EH (cell line): ENCODE data around the gene IFIT1.
"Not testable (repeated sequence)": the region's sequence is repeated elsewhere in the genome, so short reads cannot be mapped to it uniquely, and the experiment has no call there.

Source experiments
- DNase-seq: peaks from one replicate; pipeline ENCODE4 v3.0.0-alpha.2; 2015; ENCODE audit warnings: low read depth

Gene IFIT1

DNA sequence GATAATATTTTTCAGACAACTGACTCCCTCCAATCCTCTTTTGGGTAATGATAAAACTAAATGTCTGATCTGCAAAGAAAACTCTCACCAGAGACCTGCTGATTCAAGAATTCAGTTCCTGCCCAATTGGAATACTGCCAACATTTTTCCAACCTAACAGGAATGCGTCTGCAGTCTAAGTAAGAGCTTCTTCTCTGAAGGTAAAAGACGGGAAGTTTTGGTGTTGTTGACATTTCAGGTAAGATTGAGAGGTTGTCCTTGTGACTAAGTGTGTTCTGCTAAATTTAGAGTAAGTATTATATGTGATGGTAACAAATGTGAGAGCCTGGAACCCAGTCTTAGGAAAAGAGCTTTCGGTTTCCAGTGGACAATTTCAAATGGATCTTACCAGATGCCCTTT is 39.6 kb downstream of the IFIT1 start:
- DNase-seq, result peak; percentile 57

GRCh38 chr10:89438525-89438924 is 46.1 kb downstream of the IFIT1 start:
- no peak for DNase-seq

- no peak for DNase-seq
Measured at GRCh38 chr10:89440226-89441009, 48.0 kb downstream of the IFIT1 start.

DNA sequence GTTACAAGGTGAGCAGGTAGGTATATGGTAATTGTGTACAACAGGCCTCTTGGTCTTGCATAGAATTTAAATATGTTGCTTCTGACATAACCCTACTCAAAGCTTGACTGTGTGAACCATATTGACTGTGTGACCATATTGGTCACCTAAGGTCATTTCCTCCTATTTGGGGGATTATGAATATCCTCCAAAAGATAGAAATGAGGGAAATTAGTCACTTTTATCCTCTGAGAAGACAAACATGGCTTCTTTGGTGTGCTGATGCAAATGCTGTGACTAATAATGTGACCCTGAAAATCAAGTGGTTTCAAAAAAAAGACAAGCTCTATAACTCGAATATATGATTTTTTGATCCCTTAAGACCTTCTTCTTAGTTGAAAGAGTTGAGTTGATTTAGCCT is 49.9 kb downstream of the IFIT1 start:
- DNase-seq, result no peak

GRCh38 chr10:89444819-89445218 is 52.4 kb downstream of the IFIT1 start:
- not testable (repeated sequence) for DNase-seq

DNA sequence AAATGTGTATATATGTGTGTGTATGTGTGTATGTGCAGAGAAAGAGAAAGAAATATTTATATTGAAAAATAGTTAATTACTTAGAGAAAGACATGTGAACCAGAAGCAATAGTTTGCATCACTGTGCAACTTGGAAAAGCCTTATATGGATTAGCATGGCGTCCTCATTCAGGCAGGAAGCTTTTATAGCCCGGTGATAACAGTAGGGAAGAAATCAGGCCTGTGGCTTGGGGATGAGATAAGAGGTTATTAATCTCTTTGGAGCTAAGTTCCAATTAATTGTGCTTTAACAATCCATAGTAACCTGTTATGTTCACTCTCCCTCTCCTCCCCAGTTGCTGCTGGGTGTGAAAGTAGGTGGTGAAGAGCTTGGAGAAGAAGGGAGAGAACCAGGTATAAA is 58.5 kb downstream of the IFIT1 start:
- DNase-seq, result no peak

- DNase-seq, result no peak
Measured at GRCh38 chr10:89452193-89452592, 59.8 kb downstream of the IFIT1 start.

DNA sequence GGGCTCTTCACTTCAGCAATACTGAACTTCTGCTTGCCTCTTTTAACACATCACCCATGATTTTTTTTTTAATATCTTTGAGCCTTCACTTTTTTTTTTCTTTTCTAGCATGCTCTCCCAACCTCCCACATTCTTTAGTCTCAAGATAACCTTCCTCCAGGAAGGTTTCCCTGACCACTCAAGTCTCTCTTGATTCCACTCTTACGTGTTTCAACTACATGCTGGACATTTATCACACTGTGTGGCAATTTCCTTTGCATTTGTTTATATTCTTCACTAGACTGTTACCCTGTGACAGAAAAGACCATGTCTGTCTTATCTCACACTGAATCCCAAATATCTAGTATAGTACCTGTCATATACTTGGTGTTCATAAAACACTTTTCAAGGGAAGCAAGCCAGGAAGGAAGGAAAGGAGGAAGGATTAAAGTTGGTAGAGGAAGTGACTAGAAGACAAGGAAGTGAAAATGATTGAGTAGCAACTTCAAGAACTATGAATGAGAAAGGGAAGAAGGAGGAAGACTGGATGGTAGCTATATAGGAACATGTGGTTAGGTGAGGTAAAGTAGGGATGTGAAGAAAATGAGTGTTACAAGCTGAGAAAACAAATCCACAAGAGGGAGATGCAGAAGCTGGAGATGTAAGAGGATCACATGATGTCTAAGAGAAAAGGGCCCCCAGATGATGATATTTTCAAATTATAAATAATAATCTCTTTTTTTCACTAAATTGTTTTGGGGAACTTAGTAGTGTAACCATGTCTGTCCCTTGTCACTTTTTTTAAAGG is 62.3 kb downstream of the IFIT1 start:
- no peak for DNase-seq
